Stimulated activated CD4-positive, alpha-beta T cell treated with anti-CD3 and anti-CD28 coated beads, Interleukin-12 subunit alpha, Interleukin-12 subunit beta, amount 100 ng/mL, for 24 hours (primary cell): Measurements from ENCODE around the gene CAB39.
A peak's percentile ranks its signal among the peaks of the same experiment; 100 is the strongest.
"Not testable (repeated sequence)": the region's sequence is repeated elsewhere in the genome, so short reads cannot be mapped to it uniquely, and the experiment has no call there.

ENCODE experiments used
- DNase-seq, 2 experiments: peaks; one replicate each; pipeline ENCODE4 v3.0.0-alpha.2; 2020; ENCODE audit warnings: low read depth in 2 of 2

The CAB39 gene

DNA sequence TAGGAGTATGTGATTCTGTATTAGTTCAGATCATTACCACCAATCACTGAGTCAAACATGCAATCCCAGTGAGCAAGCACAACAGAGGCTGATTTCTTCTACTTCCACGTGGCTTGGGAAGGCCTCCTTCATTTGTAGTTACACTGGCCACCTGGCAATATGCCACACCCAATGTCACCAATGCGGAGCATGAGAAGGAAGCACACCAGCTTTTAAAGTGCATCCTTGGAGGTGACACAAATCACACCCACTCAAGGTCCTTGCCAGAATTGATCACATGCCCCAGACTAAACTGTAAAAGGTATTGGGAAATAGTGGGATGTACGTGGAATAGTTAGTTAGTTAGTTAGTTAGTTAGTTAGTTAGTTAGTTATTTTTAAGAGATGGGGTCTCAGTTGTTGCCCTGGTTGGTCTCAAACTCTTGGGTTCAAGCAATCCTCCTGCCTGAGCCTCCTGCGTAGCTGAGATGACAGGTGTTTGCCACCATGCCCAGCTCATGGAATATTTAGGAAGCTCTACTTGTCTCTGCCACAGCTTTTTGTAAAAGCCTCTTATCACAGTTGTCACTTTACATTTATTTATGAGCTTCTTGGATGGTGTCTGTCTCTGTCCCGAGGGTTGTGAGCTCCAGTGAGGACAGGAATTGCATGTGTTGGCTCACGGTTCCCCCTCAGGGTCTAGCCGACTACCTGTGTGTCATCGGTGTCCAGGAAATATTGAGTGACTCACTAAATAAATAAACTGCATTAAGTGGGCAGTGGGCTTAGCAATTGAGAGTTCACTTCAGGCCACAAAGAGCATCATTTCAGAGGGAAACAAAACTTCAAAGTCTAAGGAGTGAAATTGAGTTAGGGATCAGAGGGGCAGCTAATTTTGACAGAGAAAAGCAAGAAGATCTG, 28.1 kb upstream of the CAB39 start:
- no peak for DNase-seq

- DNase-seq, result no peak
These were observed 27.5 kb upstream of the CAB39 start for GRCh38 chr2:230685178-230685577.

DNA sequence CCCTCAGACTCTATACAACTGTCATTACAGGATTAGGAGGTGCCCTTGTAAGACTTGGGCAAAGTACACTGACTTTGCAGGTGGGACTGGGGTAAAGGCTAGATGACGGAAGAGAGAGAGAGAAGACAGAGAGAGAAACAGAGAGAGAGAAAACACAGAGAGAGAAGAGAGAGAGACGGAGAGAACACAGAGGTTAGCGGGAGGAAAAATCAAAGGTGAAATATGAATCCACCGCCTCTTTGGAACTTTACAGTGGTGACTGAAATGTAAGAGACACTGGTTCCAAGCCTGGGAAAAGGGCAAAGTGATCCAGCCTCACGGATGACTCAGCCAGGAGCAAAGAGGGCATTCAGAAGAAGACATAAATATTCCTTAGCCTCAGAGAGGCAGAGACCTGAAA, 25.1 kb upstream of the CAB39 start:
- no peak for DNase-seq

- no peak for DNase-seq
These were observed 24.2 kb upstream of the CAB39 start for GRCh38 chr2:230688490-230688889.

DNA sequence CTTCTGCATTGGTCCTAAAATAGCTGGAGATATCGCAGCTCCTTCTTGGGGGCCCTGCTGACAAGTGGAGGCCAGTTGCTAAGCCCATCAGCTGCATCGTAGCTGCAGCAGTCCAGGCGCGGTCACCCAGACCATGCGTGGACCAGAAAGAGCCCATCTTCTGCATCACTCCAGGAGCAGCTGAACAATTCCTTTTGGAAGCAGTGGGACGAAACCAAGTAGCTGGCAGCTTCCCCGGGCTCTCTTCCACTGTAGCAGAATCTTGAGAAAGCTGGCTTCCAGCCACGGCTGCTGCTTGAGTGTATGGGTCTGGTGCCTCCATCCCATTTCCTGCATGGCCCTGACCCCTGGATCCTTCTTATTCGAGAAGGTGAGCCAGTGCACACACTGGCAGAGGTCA, 22.2 kb upstream of the CAB39 start:
- no peak for DNase-seq

DNA sequence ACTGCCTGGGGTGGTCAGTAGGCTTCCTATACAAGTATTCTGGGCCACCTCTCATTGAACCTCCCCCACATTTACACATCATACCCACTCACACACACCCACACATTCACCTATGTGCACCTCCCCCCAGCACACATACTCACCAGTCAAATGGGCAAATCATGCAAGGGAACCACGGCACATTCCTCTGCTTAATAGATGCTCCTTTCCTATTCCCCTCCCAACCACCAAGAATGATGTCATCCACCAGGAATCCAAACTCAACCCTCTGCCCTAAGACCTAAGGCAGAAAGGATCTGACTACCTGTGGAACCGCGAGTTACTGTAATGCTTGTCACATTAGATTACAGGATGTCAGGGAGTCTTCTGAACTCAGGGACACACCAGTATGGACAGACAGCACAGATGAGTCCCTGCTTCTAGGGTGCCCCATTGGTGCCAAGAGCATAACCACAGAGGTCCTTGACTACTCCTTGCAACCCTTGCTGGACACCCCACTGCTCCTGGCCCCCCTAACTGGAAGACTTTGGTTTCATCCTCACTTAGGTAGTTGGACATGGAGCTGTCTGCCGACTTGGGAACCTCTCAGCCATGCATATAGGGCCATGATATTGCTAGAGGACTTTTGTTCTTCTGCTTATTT, 21.5 kb upstream of the CAB39 start:
- no peak for DNase-seq

DNA sequence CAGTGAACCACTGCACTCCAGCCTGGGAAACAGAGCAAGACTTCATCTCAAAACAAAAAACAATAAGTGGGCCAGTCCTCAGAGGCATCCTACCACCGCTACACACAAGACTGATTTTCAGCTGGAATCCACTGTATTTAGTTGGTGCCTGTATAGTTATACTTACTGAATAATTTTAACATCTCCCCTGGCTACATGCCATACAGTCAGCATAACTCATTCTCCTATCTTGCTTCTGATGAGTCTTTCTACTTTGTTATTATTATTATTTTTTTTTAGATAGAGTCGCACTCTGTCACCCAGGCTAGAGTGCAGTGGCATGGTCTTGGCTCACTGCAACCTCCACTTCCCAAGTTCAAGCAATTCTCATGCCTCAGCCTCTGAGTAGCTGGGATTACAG, 19.9 kb upstream of the CAB39 start:
- DNase-seq, result no peak

DNA sequence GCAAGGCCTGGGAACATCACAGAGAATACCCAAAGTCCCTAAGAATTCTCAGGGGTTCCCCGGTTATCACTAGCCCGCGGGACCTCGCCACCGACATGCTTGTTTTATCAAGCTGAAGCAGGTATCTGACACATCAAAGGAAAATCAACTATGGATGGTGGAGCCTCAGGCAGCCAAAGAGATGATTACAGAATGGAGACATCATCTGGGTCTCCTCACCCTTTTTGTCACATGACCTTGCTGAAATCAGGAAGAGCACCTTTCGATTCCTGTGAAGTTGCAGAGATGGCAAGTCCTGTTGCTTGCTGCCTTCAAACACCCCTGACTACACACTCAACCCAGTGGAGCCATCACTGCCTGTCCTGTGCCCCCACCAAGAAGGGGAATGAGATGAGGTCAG, 19.2 kb upstream of the CAB39 start:
- DNase-seq, result no peak

- DNase-seq, result no peak
These were observed 18.4 kb upstream of the CAB39 start for GRCh38 chr2:230694241-230694640.

- no peak for DNase-seq
These were observed 17.1 kb upstream of the CAB39 start for GRCh38 chr2:230695551-230695950.

- DNase-seq, result no peak
These were observed 16.0 kb upstream of the CAB39 start for GRCh38 chr2:230696670-230697069.

GRCh38 chr2:230697676-230698075, 15.0 kb upstream of the CAB39 start:
- DNase-seq, result no peak

- not testable (repeated sequence) for DNase-seq
These were observed 13.9 kb upstream of the CAB39 start for GRCh38 chr2:230698753-230699152.

GRCh38 chr2:230700447-230700846, 12.2 kb upstream of the CAB39 start:
- no peak for DNase-seq

DNA sequence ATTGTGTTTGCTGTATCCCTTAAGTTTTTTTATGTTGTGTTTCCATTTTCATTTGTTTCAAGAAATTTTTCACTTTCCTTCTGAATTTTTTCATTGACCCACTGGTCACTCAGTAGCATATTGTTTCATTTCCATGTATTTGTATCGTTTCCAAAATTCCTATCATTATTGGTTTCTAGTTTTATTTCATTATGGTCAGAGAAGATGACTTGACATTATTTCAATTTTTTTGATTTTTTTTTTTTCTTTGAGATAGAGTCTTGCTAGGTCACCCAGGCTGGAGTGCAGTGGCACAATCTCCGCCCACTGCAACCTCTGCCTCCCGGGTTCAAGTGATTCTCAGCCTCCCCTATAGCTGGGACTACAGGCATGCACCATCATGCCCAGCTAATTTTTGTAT, 11.3 kb upstream of the CAB39 start:
- DNase-seq, result no peak

- not testable (repeated sequence) for DNase-seq
These were observed 10.2 kb upstream of the CAB39 start for GRCh38 chr2:230702457-230702856.

DNA sequence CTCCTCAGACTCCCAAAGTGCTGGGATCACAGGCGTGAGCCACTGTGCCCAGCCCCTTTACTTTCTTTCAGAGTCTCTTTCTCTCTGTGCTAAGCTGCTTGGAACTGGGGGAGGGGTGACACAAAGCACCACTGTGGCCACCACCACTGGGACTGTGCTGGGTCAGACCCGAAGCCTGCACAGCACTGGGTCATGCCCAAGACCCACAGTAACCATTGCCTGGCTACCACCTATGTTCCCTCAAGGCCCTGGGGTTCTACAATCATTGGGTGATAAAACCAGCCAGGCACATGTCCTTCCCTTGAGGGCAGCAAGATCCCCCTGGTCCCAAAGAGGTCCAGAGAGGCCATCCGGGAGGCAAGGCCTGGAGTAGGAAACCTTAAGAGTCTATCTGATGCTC, 9.1 kb upstream of the CAB39 start:
- no peak for DNase-seq

GRCh38 chr2:230706053-230706521, 6.6 kb upstream of the CAB39 start:
- no peak for DNase-seq

- DNase-seq, result no peak
These were observed 5.7 kb upstream of the CAB39 start for GRCh38 chr2:230706966-230707365.

GRCh38 chr2:230708204-230708603, 4.4 kb upstream of the CAB39 start:
- DNase-seq, result no peak

DNA sequence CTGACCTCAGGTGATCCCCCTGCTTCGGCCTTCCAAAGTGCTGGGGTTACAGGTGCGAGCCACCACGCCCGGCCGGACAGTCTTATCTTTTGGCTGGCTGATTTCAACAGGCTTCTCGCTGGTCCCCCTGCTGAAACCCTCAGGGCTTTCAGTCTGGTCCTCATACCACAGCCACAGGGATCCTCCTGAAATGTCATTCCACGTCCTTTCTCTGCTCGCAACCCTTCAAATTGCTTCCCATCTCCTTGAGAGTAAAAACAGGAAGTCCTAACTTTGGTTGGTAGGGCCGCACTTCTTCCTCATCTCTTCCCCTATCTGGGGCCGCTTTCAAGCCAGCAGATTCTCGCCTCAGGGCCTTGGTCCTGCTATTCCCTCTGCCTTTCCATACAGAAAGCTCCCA, 1.4 kb upstream of the CAB39 start:
- DNase-seq, result no peak

DNA sequence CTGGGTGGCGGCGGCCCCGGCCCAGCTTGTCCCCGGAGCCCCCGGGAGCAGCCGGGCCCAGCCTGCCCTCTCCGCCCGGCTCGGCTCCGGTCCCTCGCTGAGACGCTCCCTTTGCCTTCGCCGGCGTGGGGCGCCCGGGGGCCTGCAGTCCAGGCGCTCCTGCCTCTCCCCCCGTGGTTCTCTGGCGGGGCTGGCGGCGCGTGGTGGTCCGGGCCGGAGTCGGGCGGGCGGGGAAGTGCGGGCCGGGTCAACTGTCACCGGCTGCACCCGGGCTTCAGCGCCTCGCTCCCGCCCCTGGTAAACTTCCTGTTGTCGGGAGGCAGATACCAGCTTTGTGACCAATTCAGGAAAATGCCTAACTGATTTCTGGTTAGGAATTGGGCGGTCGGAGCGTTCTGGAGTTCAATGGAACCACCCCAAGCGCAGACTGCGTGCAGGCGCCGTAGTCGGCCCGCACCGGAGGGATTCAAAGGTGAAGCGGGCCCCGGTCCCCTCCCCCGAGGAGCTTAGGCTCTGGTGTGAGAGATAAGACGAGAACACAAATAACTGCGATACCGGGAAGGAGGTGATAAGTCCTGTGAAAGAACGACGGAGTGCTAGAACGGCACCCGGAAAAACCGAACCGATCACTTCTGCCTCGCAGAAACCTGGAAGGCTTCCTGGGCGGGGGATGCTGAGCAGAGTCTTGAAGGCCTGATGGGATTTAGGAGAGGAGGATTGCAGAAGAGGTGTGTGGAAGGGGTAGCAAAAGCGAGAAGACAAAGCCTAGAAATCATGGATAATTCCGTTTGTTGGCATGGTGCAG, 891 bp downstream of the CAB39 start:
- peak in 1 of 2 experiments; percentile 21 for DNase-seq
